K562 (cell line): ENCODE measurements around the gene MAGI3. TPM values are rescaled to one million over a fixed set of nuclear protein-coding genes. Genes with fewer than 3 reads are reported as not detected.

Experiments
- ARID1B ChIP-seq: fragments of 450-650 bp; IDR thresholded peaks from 2 replicates; pipeline ENCODE4 v1.6.1; 2016; ENCODE audit warnings: antibody characterized with exemption, mild to moderate bottlenecking, inconsistent platforms
- BDP1 ChIP-seq: IDR thresholded peaks from 3 replicates; pipeline ENCODE4 v1.6.1; 2011; ENCODE audit not compliant: insufficient read length, insufficient read depth
- FOS ChIP-seq: IDR thresholded peaks from 3 replicates; pipeline ENCODE4 v1.6.1; 2011; ENCODE audit not compliant: insufficient read length; ENCODE audit errors: extremely low read depth
- FOXK2 ChIP-seq, 2 experiments: fragments of 450-650 bp; IDR thresholded peaks in 1 of 2; conservative IDR thresholded peaks in 1 of 2; 2 replicates each; pipeline ENCODE4 v1.6.1; 2016; ENCODE audit warnings: low read depth in 2 of 2, mild to moderate bottlenecking in 1 of 2
- HMGN3 ChIP-seq: IDR thresholded peaks from 2 replicates; pipeline ENCODE4 v1.6.1; 2011; ENCODE audit warnings: borderline replicate concordance, low read depth, mild to moderate bottlenecking, mixed read lengths, low read length; ENCODE audit not compliant: insufficient read length; ENCODE audit errors: extremely low read depth
- JUN ChIP-seq, 2 experiments: sonication (generic) in 1 of 2; formaldehyde crosslinking in 1 of 2; IDR thresholded peaks; 2 replicates each; pipeline versions ENCODE4 v1.6.1 to v1.8.0; 2012 to 2022; ENCODE audit warnings: borderline replicate concordance in 2 of 2, mild to moderate bottlenecking in 2 of 2, improper control_type of control experiment in 1 of 2, low read depth in 1 of 2, low read length in 1 of 2, missing genetic modification reagents in 1 of 2
- L3MBTL2 ChIP-seq: fragments of 450-650 bp; IDR thresholded peaks from 2 replicates; pipeline ENCODE4 v1.6.1; 2016; ENCODE audit warnings: mild to moderate bottlenecking, moderate library complexity
- MCM3 ChIP-seq: fragments of 450-650 bp; IDR thresholded peaks from 2 replicates; pipeline ENCODE4 v1.6.1; 2016
- NFXL1 ChIP-seq: fragments of 450-650 bp; formaldehyde crosslinking; IDR thresholded peaks from 2 replicates; pipeline ENCODE4 v1.4.0; 2021; ENCODE audit warnings: mild to moderate bottlenecking
- SETDB1 ChIP-seq: IDR thresholded peaks from one replicate; pipeline ENCODE4 v1.6.1; 2012; ENCODE audit warnings: low read length, control low read depth, inconsistent platforms
- ZNF408 ChIP-seq: fragments of 250-450 bp; sonication (Bioruptor Pico); IDR thresholded peaks from 2 replicates; pipeline ENCODE4 v1.4.0; 2020; ENCODE audit warnings: low read depth, mild to moderate bottlenecking, moderate library complexity
- ZNF77 ChIP-seq: fragments of 250-450 bp; sonication (Bioruptor Pico); IDR thresholded peaks from 2 replicates; pipeline ENCODE4 v1.5.0; 2020
- ZNF780A ChIP-seq: fragments of 250-450 bp; sonication (Bioruptor Pico); IDR thresholded peaks from 2 replicates; pipeline ENCODE4 v1.5.0; 2021; ENCODE audit warnings: mild to moderate bottlenecking
- polyA plus RNA-seq, 8 experiments: library from polyadenylated mRNA; depleted of rRNA in 4 of 8; stranded (reverse) in 5 of 8; unstranded in 3 of 8; fragments of >200 nt; fragmentation: Nextera tagmentation in 2 of 8; fragmentation: Illumina TruSeq in 1 of 8; extraction: Ambion mirVana in 2 of 8; extraction: Trizol in 1 of 8; gene quantifications; 2 replicates each; pipeline versions ENCODE4 v1.2.1 to v1.2.3, GENCODE V29; 2011 to 2014; ENCODE audit warnings: inconsistent platforms in 1 of 8, missing spikeins in 1 of 8
- total RNA-seq, 7 experiments: library from RNA; depleted of rRNA in 6 of 7; stranded (reverse); fragments of >200 nt in 6 of 7; fragmentation: Illumina TruSeq in 2 of 7; extraction: Trizol in 2 of 7; gene quantifications; 2 replicates each; pipeline versions ENCODE4 v1.2.1 to v1.2.3, GENCODE V29; 2011 to 2021; ENCODE audit warnings: low replicate concordance in 1 of 7
- TF ChIP-seq, protein P1 (sequence below): fragments of 450-650 bp; formaldehyde crosslinking; IDR thresholded peaks from 2 replicates; pipeline ENCODE4 v1.4.0; 2020; ENCODE audit warnings: mild to moderate bottlenecking, moderate library complexity
- TF ChIP-seq, protein P2 (sequence below): fragments of 250-450 bp; sonication (Bioruptor Pico); IDR thresholded peaks from 2 replicates; pipeline ENCODE4 v1.5.0; 2020; ENCODE audit warnings: mild to moderate bottlenecking
- TF ChIP-seq, protein P3 (sequence below), 2 experiments: fragments of 450-650 bp; IDR thresholded peaks; 2 replicates each; pipeline ENCODE4 v1.6.1; 2016
- TF ChIP-seq, protein P4 (sequence below): IDR thresholded peaks from 3 replicates; pipeline ENCODE4 v1.6.1; 2011; ENCODE audit warnings: borderline replicate concordance, mild to moderate bottlenecking, moderate library complexity; ENCODE audit not compliant: insufficient read length; ENCODE audit errors: extremely low read depth
- TF ChIP-seq, protein P5 (sequence below), 2 experiments: IDR thresholded peaks; 2 replicates each; pipeline ENCODE4 v1.6.1; 2011; ENCODE audit warnings: borderline replicate concordance in 1 of 2, control low read depth in 1 of 2, low read depth in 1 of 2, low read length in 1 of 2, mild to moderate bottlenecking in 1 of 2, mixed read lengths in 1 of 2, moderate library complexity in 1 of 2; ENCODE audit not compliant: insufficient read depth in 1 of 2, insufficient read length in 1 of 2, poor library complexity in 1 of 2, severe bottlenecking in 1 of 2; ENCODE audit errors: extremely low read depth in 1 of 2

Gene MAGI3
- total and polyA plus RNA-seq, 9 of the 15 experiments (the other 6 are each of a cell fraction or from before 2014, with no cell fraction given), result 1.0 to 8.6 (median 5.5) TPM

DNA sequence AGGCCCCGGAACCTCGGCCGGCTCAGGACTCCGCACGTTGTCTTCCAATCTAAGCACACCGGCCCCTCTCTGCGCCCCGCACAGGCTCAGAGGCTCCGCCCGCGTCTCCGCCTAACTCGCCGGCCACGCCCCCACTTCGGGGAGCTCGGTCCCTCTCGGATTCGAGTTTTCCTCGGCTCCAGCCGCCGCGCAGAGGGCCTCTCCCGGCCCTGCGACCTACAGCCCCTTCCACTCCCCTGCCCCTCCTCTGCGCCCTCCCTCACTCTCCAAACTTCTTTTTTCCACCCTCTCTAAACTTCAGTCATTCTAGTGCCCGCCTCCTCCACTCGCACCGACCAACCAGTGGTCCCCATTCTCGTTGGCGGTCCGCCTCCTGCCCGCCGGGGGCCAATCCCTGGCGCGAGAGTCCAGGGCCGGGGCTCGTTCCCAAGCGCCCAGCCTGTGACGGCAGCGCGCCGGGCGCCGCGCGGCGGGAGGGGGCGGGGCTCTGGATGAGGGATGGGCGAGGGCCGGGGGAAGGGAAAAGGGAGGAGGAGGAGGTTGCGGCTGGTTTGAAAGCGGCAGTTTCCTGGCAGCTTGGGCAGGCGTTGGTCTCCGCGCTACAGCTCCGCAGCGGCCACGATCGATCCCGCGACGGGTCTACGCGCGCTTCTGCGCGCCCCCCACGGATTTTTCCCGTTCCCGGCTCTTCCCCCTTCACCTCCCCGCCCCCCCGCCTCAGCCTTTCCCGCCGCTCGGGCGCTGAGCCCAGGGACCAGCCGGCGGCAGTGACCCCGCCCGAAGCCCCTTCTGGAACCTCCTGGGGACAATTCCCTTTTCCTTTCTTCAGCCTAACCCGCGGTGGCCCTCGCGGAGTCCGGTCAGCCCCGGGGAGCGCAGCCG, at the start of gene MAGI3 (continued):
- TF ChIP-seq, protein P1, sequence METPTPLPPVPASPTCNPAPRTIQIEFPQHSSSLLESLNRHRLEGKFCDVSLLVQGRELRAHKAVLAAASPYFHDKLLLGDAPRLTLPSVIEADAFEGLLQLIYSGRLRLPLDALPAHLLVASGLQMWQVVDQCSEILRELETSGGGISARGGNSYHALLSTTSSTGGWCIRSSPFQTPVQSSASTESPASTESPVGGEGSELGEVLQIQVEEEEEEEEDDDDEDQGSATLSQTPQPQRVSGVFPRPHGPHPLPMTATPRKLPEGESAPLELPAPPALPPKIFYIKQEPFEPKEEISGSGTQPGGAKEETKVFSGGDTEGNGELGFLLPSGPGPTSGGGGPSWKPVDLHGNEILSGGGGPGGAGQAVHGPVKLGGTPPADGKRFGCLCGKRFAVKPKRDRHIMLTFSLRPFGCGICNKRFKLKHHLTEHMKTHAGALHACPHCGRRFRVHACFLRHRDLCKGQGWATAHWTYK (CRISPR knock-in tag), result peak; percentile 57; the same call in 1 of the 2 replicates
- no peak for TF ChIP-seq ZNF77 (CRISPR knock-in tag)
- TF ChIP-seq MCM3, result no peak
- no peak for TF ChIP-seq ZNF408 (CRISPR knock-in tag)
- no peak for TF ChIP-seq JUN (IDR thresholded peaks at IDR 0.05; ENCODE audit: borderline replicate concordance, low read depth, low read length)
- no peak for TF ChIP-seq JUN (CRISPR knock-in tag; IDR thresholded peaks at IDR 0.05; ENCODE audit: borderline replicate concordance)
- peak; percentile 93 for TF ChIP-seq FOS
- no peak; the same call in 1 of the 2 replicates for TF ChIP-seq L3MBTL2
- no peak; the same call in 1 of the 2 replicates for TF ChIP-seq ARID1B
- TF ChIP-seq BDP1, result no peak
- no peak for TF ChIP-seq ZNF780A (CRISPR knock-in tag)
- TF ChIP-seq, protein P2, sequence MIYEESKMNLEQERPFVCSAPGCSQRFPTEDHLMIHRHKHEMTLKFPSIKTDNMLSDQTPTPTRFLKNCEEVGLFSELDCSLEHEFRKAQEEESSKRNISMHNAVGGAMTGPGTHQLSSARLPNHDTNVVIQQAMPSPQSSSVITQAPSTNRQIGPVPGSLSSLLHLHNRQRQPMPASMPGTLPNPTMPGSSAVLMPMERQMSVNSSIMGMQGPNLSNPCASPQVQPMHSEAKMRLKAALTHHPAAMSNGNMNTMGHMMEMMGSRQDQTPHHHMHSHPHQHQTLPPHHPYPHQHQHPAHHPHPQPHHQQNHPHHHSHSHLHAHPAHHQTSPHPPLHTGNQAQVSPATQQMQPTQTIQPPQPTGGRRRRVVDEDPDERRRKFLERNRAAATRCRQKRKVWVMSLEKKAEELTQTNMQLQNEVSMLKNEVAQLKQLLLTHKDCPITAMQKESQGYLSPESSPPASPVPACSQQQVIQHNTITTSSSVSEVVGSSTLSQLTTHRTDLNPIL (CRISPR knock-in tag), result no peak
- no peak for TF ChIP-seq NFXL1 (CRISPR knock-in tag)
- TF ChIP-seq, protein P3, sequence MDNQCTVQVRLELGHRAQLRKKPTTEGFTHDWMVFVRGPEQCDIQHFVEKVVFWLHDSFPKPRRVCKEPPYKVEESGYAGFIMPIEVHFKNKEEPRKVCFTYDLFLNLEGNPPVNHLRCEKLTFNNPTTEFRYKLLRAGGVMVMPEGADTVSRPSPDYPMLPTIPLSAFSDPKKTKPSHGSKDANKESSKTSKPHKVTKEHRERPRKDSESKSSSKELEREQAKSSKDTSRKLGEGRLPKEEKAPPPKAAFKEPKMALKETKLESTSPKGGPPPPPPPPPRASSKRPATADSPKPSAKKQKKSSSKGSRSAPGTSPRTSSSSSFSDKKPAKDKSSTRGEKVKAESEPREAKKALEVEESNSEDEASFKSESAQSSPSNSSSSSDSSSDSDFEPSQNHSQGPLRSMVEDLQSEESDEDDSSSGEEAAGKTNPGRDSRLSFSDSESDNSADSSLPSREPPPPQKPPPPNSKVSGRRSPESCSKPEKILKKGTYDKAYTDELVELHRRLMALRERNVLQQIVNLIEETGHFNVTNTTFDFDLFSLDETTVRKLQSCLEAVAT (IDR thresholded peaks at IDR 0.05), result peak in 1 of 2 experiments; percentile 64; a peak in 1 of 4 replicates
- TF ChIP-seq HMGN3, result peak; percentile 38
- no peak for TF ChIP-seq SETDB1
- TF ChIP-seq, protein P4, sequence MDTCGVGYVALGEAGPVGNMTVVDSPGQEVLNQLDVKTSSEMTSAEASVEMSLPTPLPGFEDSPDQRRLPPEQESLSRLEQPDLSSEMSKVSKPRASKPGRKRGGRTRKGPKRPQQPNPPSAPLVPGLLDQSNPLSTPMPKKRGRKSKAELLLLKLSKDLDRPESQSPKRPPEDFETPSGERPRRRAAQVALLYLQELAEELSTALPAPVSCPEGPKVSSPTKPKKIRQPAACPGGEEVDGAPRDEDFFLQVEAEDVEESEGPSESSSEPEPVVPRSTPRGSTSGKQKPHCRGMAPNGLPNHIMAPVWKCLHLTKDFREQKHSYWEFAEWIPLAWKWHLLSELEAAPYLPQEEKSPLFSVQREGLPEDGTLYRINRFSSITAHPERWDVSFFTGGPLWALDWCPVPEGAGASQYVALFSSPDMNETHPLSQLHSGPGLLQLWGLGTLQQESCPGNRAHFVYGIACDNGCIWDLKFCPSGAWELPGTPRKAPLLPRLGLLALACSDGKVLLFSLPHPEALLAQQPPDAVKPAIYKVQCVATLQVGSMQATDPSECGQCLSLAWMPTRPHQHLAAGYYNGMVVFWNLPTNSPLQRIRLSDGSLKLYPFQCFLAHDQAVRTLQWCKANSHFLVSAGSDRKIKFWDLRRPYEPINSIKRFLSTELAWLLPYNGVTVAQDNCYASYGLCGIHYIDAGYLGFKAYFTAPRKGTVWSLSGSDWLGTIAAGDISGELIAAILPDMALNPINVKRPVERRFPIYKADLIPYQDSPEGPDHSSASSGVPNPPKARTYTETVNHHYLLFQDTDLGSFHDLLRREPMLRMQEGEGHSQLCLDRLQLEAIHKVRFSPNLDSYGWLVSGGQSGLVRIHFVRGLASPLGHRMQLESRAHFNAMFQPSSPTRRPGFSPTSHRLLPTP, result no peak
- TF ChIP-seq, protein P5, sequence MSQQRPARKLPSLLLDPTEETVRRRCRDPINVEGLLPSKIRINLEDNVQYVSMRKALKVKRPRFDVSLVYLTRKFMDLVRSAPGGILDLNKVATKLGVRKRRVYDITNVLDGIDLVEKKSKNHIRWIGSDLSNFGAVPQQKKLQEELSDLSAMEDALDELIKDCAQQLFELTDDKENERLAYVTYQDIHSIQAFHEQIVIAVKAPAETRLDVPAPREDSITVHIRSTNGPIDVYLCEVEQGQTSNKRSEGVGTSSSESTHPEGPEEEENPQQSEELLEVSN (IDR thresholded peaks at IDR 0.05; ENCODE audit: borderline replicate concordance in 1 of 2, extremely low read depth in 1 of 2, insufficient read depth in 1 of 2, insufficient read length in 1 of 2, low read depth in 1 of 2, low read length in 1 of 2, poor library complexity in 1 of 2, severe bottlenecking in 1 of 2), result peak in 1 of 2 experiments; percentile 58
- TF ChIP-seq FOXK2 (conservative IDR thresholded peaks at IDR 0.05 in 1 of 2, IDR thresholded peaks at IDR 0.05 in 1 of 2; ENCODE audit: low read depth in 2 of 2), result no peak
